Mucosa of rectum (tissue), 2 donors: ENCODE data around the gene MLNR.
A peak's percentile ranks its signal among the peaks of the same experiment; 100 is the strongest.

ENCODE experiments used
- H3K27ac ChIP-seq, 2 donors: one replicate each; pipeline ENCODE4 v1.7.0; 2013; ENCODE audit warnings: inconsistent platforms in 2 of 2, low read depth in 2 of 2, low read length in 2 of 2
- H3K27me3 ChIP-seq, 2 donors: one replicate each; pipeline ENCODE4 v1.7.0; 2013; ENCODE audit warnings: low read length in 2 of 2; ENCODE audit not compliant: control insufficient read depth in 2 of 2, insufficient read depth in 2 of 2
- H3K36me3 ChIP-seq, 2 donors: one replicate each; pipeline ENCODE4 v1.7.0; 2013; ENCODE audit warnings: low read length in 2 of 2; ENCODE audit not compliant: control insufficient read depth in 2 of 2, insufficient read depth in 2 of 2
- H3K4me1 ChIP-seq, 2 donors: one replicate each; pipeline ENCODE4 v1.7.0; 2013; ENCODE audit warnings: low read length in 2 of 2, mild to moderate bottlenecking in 1 of 2; ENCODE audit not compliant: control insufficient read depth in 2 of 2, insufficient read depth in 2 of 2
- H3K4me3 ChIP-seq, 2 donors: one replicate each; pipeline ENCODE4 v1.7.0; 2013; ENCODE audit warnings: low read length in 2 of 2
- H3K9ac ChIP-seq, 2 donors: one replicate each; pipeline ENCODE4 v1.7.0; 2013; ENCODE audit warnings: low read length in 2 of 2, low read depth in 1 of 2, mild to moderate bottlenecking in 1 of 2
- H3K9me3 ChIP-seq, 2 donors: one replicate each; pipeline ENCODE4 v1.7.0; 2013; ENCODE audit warnings: low read length in 2 of 2; ENCODE audit not compliant: control insufficient read depth in 2 of 2
- donor health status: healthy.
- donor health status: Normal muscosa, but diverticular disease.

MLNR gene

GRCh38 chr13:49225223-49226042 lies 5.3 kb downstream of the MLNR start:
- H3K27ac ChIP-seq = no peak overlapping the region
- H3K9ac ChIP-seq = no peak overlapping the region

GRCh38 chr13:49226613-49227012 lies 6.5 kb downstream of the MLNR start:
- H3K4me3 ChIP-seq = no peak overlapping the region
- H3K36me3 ChIP-seq = no peaks in the 10 kb centered on the region
- peaks cover 10 to 12% of the 10 kb centered on the region in 2 donors for H3K27me3 ChIP-seq
- H3K4me1 ChIP-seq = no peaks in the 10 kb centered on the region
- H3K9me3 ChIP-seq = no peaks in the 10 kb centered on the region
- H3K9ac ChIP-seq = no peak overlapping the region
- no peak overlapping the region for H3K27ac ChIP-seq

More at GRCh38 chr13:49225223-49226042, 5.3 kb downstream of the MLNR start:
- Histone ChIP-seq H3K27me3 (peaks cover 13 to 19% of the 10 kb centered on the region in 2 donors), H3K4me1 (peaks cover 1 to 2% of the 10 kb centered on the region in 2 donors), H3K36me3 (no peaks in the 10 kb centered on the region), H3K9me3 (no peaks in the 10 kb centered on the region), H3K4me3 (no peak overlapping the region)

- no peak overlapping the region for H3K27ac ChIP-seq
- no peaks in the 10 kb centered on the region for H3K4me1 ChIP-seq
- H3K4me3 ChIP-seq = no peak overlapping the region
- H3K36me3 ChIP-seq = no peaks in the 10 kb centered on the region
- H3K9me3 ChIP-seq = no peaks in the 10 kb centered on the region
- H3K9ac ChIP-seq = no peak overlapping the region
- no peaks in the 10 kb centered on the region for H3K27me3 ChIP-seq
These were observed 14.6 kb downstream of the MLNR start for GRCh38 chr13:49234741-49235140.

DNA sequence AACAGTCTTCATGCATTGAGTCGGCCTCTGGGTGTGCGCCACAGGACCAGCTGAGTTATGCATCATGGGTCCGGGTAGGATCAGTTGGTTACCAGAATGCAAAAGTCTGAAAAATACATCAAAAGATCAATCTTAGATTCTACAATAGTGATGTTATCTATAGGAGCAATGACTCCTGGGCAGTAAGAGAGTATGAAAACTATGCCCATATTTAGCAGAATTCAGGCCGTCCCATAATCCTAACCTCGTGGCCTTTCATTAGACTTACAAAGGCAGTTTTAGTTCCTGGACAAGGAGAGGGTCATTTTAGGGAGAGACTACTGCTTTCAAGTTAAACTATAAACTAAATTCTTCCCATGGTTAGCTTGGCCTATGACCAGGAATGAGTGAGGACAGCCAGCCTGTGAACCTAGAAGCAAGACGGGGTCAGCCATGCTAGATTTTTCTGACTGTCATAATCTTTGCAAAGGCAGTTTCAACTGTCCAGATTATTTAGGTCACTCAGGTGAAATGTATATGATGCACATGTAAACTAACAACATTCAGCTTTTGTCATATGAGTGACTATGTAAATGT lies 15.8 kb downstream of the MLNR start:
- H3K4me1 ChIP-seq = no peaks in the 10 kb centered on the region
- no peaks in the 10 kb centered on the region for H3K36me3 ChIP-seq
- H3K27me3 ChIP-seq = no peaks in the 10 kb centered on the region
- H3K9ac ChIP-seq = no peak overlapping the region
- no peaks in the 10 kb centered on the region for H3K9me3 ChIP-seq
- H3K27ac ChIP-seq = no peak overlapping the region
- no peak overlapping the region for H3K4me3 ChIP-seq

- Histone ChIP-seq H3K9ac (no peak overlapping the region), H3K9me3 (no peaks in the 10 kb centered on the region), H3K4me1 (no peaks in the 10 kb centered on the region), H3K4me3 (no peak overlapping the region), H3K27ac (no peak overlapping the region), H3K27me3 (no peaks in the 10 kb centered on the region), H3K36me3 (no peaks in the 10 kb centered on the region)
These were observed 18.5 kb downstream of the MLNR start for GRCh38 chr13:49238621-49239020.

- Histone ChIP-seq H3K9me3 (no peaks in the 10 kb centered on the region), H3K4me3 (no peak overlapping the region), H3K9ac (no peak overlapping the region), H3K4me1 (no peaks in the 10 kb centered on the region), H3K27ac (no peak overlapping the region), H3K36me3 (no peaks in the 10 kb centered on the region), H3K27me3 (no peaks in the 10 kb centered on the region)
These were observed 19.9 kb downstream of the MLNR start for GRCh38 chr13:49240017-49240416.

DNA sequence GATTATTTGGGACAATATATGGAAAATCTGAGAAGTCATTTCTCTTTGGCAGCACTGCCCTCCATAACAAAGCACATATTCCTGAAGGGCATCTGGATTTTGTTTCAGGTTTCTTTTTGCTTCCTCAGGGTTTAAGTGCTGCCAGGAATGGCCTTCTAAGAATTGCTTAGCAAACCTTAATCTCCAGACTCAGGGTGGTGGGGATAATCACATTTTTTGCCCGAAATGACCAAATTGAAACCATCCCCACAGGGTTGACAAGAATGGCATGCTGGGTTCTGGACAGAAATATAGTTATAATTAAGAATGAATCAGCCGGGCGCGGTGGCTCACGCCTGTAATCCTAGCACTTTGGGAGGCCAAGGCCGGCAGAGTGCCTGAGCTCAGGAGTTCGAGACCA lies 21.2 kb downstream of the MLNR start:
- H3K9ac ChIP-seq = no peak overlapping the region
- H3K27ac ChIP-seq = no peak overlapping the region
- H3K4me1 ChIP-seq = no peaks in the 10 kb centered on the region
- H3K27me3 ChIP-seq = no peaks in the 10 kb centered on the region
- no peaks in the 10 kb centered on the region for H3K36me3 ChIP-seq
- no peak overlapping the region for H3K4me3 ChIP-seq
- no peaks in the 10 kb centered on the region for H3K9me3 ChIP-seq

- Histone ChIP-seq H3K9ac (no peak overlapping the region), H3K36me3 (no peaks in the 10 kb centered on the region), H3K9me3 (no peaks in the 10 kb centered on the region), H3K27ac (no peak overlapping the region), H3K27me3 (no peaks in the 10 kb centered on the region), H3K4me1 (peaks cover 0 to 7% of the 10 kb centered on the region in 2 donors), H3K4me3 (no peak overlapping the region)
These were observed 25.0 kb downstream of the MLNR start for GRCh38 chr13:49245101-49245500.

- H3K4me1 ChIP-seq = peaks cover 0 to 7% of the 10 kb centered on the region in 2 donors
- H3K4me3 ChIP-seq = peak overlapping the region; percentile 96 to 97
- H3K27ac ChIP-seq = peak overlapping the region; percentile 73 to 84
- peak overlapping the region; percentile 89 to 94 for H3K9ac ChIP-seq
- H3K27me3 ChIP-seq = no peaks in the 10 kb centered on the region
- H3K36me3 ChIP-seq = no peaks in the 10 kb centered on the region
- H3K9me3 ChIP-seq = no peaks in the 10 kb centered on the region
These were observed 26.9 kb downstream of the MLNR start for GRCh38 chr13:49246850-49247642.
